ENCODE results near the gene DCAF12. TPM values are rescaled to one million over a fixed set of nuclear protein-coding genes. Genes with fewer than 3 reads are reported as not detected.

Gene DCAF12
- total and polyA plus RNA-seq, 2 of the 13 experiments (the other 11 are each of a cell fraction or from before 2014, with no cell fraction given), result 26.8 to 37.4 TPM

DNA sequence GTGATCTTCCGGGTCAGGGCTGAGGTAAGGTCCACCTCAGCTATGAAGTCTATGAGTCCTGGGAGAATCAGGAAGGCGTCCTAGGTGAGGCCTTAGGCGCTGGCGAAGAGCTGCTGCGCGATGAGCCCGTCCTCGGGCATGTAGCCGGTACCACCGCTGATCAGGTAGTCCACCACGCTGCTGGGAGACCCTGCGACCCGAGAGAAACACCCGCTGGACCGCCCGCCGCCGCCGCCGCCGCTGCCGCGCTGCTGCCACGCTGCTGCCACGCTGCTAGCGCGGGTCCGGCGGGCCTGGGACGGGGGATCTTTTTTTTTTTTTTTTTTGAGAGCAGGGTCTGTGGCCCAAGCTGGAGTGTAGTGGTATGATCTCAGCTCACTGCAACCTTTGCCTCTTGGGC lies 8.0 kb upstream of the DCAF12 start (continued):
- TF ChIP-seq HNRNPUL1 (IDR thresholded peaks at IDR 0.05; ENCODE audit: low read depth, low read length) (no peak), ZNF234 (CRISPR knock-in tag; conservative IDR thresholded peaks at IDR 0.05) (no peak), ZNF10 (CRISPR knock-in tag; IDR thresholded peaks at IDR 0.05; ENCODE audit: borderline replicate concordance, low read depth) (no peak), ETV6 (CRISPR knock-in tag; conservative IDR thresholded peaks at IDR 0.05) (no peak)

DNA sequence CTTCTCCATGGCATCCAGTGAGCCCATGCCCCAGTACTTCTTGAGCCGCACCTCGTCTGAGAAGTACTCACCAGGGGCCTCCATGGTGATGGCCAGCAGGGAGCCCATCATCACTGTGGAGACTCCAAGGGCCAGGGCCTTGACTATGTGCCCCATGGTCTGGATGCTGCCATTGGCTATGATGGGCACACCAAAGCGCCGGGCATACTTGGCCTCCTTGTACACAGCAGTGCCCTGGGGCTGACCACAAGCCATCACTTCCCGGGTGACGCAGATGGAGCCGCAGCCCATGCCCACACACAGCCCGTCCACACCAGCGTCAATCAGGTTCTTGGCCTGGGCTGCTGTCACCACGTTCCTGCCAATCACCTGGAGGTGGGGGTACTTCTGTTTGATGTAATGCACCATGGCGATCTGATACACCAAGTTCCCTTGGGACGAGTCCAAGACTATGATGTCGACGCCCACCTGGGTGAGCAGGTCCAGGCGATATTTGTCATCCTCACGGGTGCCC lies 7.0 kb upstream of the DCAF12 start:
- intact Hi-C loops (cut with micrococcal nuclease; ENCODE audit: unreplicated experiment), result no loop called here
- Histone ChIP-seq H3K9ac (ENCODE audit: insufficient read depth, low read depth, low read length) (no peak overlapping the region), H4K20me1 (ENCODE audit: insufficient read depth, low read length) (no peaks in the 10 kb centered on the region), H2AFZ (ENCODE audit: low read length) (no peak overlapping the region), H3K4me2 (ENCODE audit: low read depth, low read length) (no peak overlapping the region), H3K27ac (ENCODE audit: extremely low read length, insufficient read depth, low read length) (no peak overlapping the region), H3K79me2 (ENCODE audit: insufficient read depth, low read length) (no peaks in the 10 kb centered on the region), H3K4me3 (replicated peaks in 1 of 3; ENCODE audit: insufficient read depth in 1 of 3, low read depth in 2 of 3, low read length in 3 of 3) (no peak overlapping the region), H3K27me3 (ENCODE audit: control insufficient read depth in 1 of 2, insufficient read depth in 2 of 2, low read length in 2 of 2) (no peaks in the 10 kb centered on the region), H3K9me3 (ENCODE audit: low read length) (no peaks in the 10 kb centered on the region), H3K36me3 (replicated peaks in 1 of 2; ENCODE audit: control insufficient read depth in 1 of 2, insufficient read depth in 2 of 2, low read length in 2 of 2) (no peaks in the 10 kb centered on the region), H3K4me1 (ENCODE audit: insufficient read depth, low read length) (peaks cover 19% of the 10 kb centered on the region)
- DNase-seq (ENCODE audit: low spot score) (no peak), FAIRE-seq (no peak), ATAC-seq (no peak)
- 94% methylated on average over 2 of the region's 16 CpGs for WGBS (ENCODE audit: low lambda C conversion rate)
- POLR2A ChIA-PET, result no interaction called here
- no TSS peak for BruUV-seq (replicated peaks)
- CTCF ChIA-PET (ENCODE audit: low intra/inter-chr PET ratio, low total read pairs), result no interaction called here
- in situ Hi-C loops (cut with HindIII; ENCODE audit: extremely low pct_ligation_motif_present, low pct_unique_long_range_greater_than_20kb), result no loop called here
- no peak for TF ChIP-seq ZNF143 (CRISPR knock-in tag; IDR thresholded peaks at IDR 0.05)
- TF ChIP-seq ZNF550 (CRISPR knock-in tag; IDR thresholded peaks at IDR 0.05; ENCODE audit: borderline replicate concordance), result no peak
- TF ChIP-seq ZNF720 (CRISPR knock-in tag; IDR thresholded peaks at IDR 0.05), result no peak
- TF ChIP-seq TRIM24 (CRISPR knock-in tag; IDR thresholded peaks at IDR 0.05), result no peak
- no peak for TF ChIP-seq AHR (CRISPR knock-in tag; IDR thresholded peaks at IDR 0.05)
- no peak for TF ChIP-seq CBX5 (CRISPR knock-in tag; IDR thresholded peaks at IDR 0.05; ENCODE audit: borderline replicate concordance)
- TF ChIP-seq, protein P1, sequence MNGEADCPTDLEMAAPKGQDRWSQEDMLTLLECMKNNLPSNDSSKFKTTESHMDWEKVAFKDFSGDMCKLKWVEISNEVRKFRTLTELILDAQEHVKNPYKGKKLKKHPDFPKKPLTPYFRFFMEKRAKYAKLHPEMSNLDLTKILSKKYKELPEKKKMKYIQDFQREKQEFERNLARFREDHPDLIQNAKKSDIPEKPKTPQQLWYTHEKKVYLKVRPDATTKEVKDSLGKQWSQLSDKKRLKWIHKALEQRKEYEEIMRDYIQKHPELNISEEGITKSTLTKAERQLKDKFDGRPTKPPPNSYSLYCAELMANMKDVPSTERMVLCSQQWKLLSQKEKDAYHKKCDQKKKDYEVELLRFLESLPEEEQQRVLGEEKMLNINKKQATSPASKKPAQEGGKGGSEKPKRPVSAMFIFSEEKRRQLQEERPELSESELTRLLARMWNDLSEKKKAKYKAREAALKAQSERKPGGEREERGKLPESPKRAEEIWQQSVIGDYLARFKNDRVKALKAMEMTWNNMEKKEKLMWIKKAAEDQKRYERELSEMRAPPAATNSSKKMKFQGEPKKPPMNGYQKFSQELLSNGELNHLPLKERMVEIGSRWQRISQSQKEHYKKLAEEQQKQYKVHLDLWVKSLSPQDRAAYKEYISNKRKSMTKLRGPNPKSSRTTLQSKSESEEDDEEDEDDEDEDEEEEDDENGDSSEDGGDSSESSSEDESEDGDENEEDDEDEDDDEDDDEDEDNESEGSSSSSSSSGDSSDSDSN (CRISPR knock-in tag; IDR thresholded peaks at IDR 0.05), result no peak
- no peak for TF ChIP-seq ZNF567 (CRISPR knock-in tag; IDR thresholded peaks at IDR 0.05; ENCODE audit: borderline replicate concordance)
- no peak for TF ChIP-seq TAF15 (IDR thresholded peaks at IDR 0.05; ENCODE audit: low read depth, low read length, poor library complexity, severe bottlenecking)
- TF ChIP-seq, protein P2, sequence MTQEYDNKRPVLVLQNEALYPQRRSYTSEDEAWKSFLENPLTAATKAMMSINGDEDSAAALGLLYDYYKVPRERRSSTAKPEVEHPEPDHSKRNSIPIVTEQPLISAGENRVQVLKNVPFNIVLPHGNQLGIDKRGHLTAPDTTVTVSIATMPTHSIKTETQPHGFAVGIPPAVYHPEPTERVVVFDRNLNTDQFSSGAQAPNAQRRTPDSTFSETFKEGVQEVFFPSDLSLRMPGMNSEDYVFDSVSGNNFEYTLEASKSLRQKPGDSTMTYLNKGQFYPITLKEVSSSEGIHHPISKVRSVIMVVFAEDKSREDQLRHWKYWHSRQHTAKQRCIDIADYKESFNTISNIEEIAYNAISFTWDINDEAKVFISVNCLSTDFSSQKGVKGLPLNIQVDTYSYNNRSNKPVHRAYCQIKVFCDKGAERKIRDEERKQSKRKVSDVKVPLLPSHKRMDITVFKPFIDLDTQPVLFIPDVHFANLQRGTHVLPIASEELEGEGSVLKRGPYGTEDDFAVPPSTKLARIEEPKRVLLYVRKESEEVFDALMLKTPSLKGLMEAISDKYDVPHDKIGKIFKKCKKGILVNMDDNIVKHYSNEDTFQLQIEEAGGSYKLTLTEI (CRISPR knock-in tag; conservative IDR thresholded peaks at IDR 0.05), result no peak
- no peak for TF ChIP-seq ZNF589 (CRISPR knock-in tag; conservative IDR thresholded peaks at IDR 0.05)
- TF ChIP-seq ZNF3 (CRISPR knock-in tag; IDR thresholded peaks at IDR 0.05), result no peak
- TF ChIP-seq JARID2 (CRISPR knock-in tag; IDR thresholded peaks at IDR 0.05; ENCODE audit: insufficient replicate concordance), result no peak
- no peak for TF ChIP-seq TOPORS (CRISPR knock-in tag; IDR thresholded peaks at IDR 0.05)
- TF ChIP-seq EED (CRISPR knock-in tag; IDR thresholded peaks at IDR 0.05), result no peak
- no peak for TF ChIP-seq ZSCAN12 (CRISPR knock-in tag; IDR thresholded peaks at IDR 0.05)
- no peak for TF ChIP-seq SMAD1 (CRISPR knock-in tag; IDR thresholded peaks at IDR 0.05; ENCODE audit: borderline replicate concordance, low read depth)
